Psoas muscle (tissue), 8 donors: ENCODE data around the gene ZBTB16. TPM values are rescaled to one million over a fixed set of nuclear protein-coding genes. Genes with fewer than 3 reads are reported as not detected.

Experiments
- ATAC-seq, 4 donors: fragments of 200-7000 bp; cut with Tn5 transposase; one replicate each; pipeline ENCODE4 v1.9.1; 2020; ENCODE audit warnings: moderate library complexity in 3 of 4, mild to moderate bottlenecking in 2 of 4
- DNase-seq, 2 donors: peaks; one replicate each; pipeline ENCODE4 v3.0.0-alpha.2; 2020
- H3K27ac ChIP-seq: fragments of 200-600 bp; one replicate; pipeline ENCODE4 v1.8.0; 2022
- H3K27me3 ChIP-seq, 3 donors: fragments of 200-600 bp in 1 of 3; one replicate each; pipeline versions ENCODE4 v1.6.1 to v1.8.0; 2013 to 2022; ENCODE audit warnings: low read length in 2 of 3, mild to moderate bottlenecking in 2 of 3, moderate library complexity in 1 of 3; ENCODE audit not compliant: insufficient read depth in 3 of 3
- H3K36me3 ChIP-seq, 2 donors: fragments of 200-600 bp in 1 of 2; one replicate each; pipeline versions ENCODE4 v1.6.1 to v1.8.0; 2013 to 2022; ENCODE audit warnings: low read depth in 1 of 2, mild to moderate bottlenecking in 1 of 2, moderate library complexity in 1 of 2; ENCODE audit not compliant: insufficient read depth in 1 of 2
- H3K4me1 ChIP-seq: fragments of 200-600 bp; one replicate; pipeline ENCODE4 v1.8.0; 2022
- H3K4me3 ChIP-seq: fragments of 200-600 bp; one replicate; pipeline ENCODE4 v1.8.0; 2022; ENCODE audit warnings: mild to moderate bottlenecking
- H3K9me3 ChIP-seq: fragments of 200-600 bp; one replicate; pipeline ENCODE4 v1.8.0; 2022
- CTCF ChIP-seq: fragments of 200-600 bp; IDR thresholded peaks from one replicate; pipeline ENCODE4 v1.8.0; 2022; ENCODE audit warnings: antibody characterized with exemption
- WGBS, 3 donors: extraction: QIAGEN DNeasy Blood & Tissue Kit; methylation state at CpG; one replicate each; pipeline versions ENCODE4 v1.1.6 to v1.1.7; 2013; 5-methylcytosine and 5-hydroxymethylcytosine counted together
- intact Hi-C, 2 donors: fragments of 100-400 bp; cut with DNase I; formaldehyde crosslinking; loops; one replicate each; pipeline versions ENCODE4 v1.11.0 to v1.14.2; 2022
- polyA plus RNA-seq, 3 donors: library from polyadenylated mRNA; stranded (reverse); fragments of 200-250 nt; gene quantifications; one replicate each; pipeline ENCODE4 v1.2.3, GENCODE V29; 2013
- total RNA-seq, 4 donors: library from RNA; stranded (reverse); fragmentation: NEBNext Ultra II Directional in 2 of 4; extraction: Animal tissue kit (Norgen Biotek cat#: 25700) in 2 of 4; gene quantifications; one replicate each; pipeline versions ENCODE4 v1.2.1 to v1.2.4, GENCODE V29; 2021 to 2023
- donor health status: healthy with polysubstance abuse.
- donor health status: DM: no; HTN: no; CAD: no; lungs with moderate emphysema.
- donor health status: Bipolar disorder and iron deficiency.
- donor health status: healthy.
- donor health status: DM: yes; HTN: yes; CAD: no.
- donor health status: DM: no; HTN: no; CAD: no.
- donor health status: DM: no; HTN: no; CAD: no.
- donor health status: DM: yes; HTN: yes; CAD: no.

The ZBTB16 gene
- total and polyA plus RNA-seq, 7 donors: 11.7 to 299 (median 89.8) TPM

GRCh38 chr11:114036958-114037357 is 22.6 kb upstream of the ZBTB16 start:
- Histone ChIP-seq H3K9me3 (no peaks in the 10 kb centered on the region), H3K36me3 (no peaks in the 10 kb centered on the region), H3K4me3 (no peak overlapping the region), H3K27ac (peak overlapping the region; percentile 75), H3K27me3 (no peaks in the 10 kb centered on the region), H3K4me1 (peaks cover 45% of the 10 kb centered on the region)
- intact Hi-C loops: loop anchor here in 1 of 2 donors (1.0 to 2.0 kb wide), 3 partner anchors 22 to 224 kb away; partner anchors contain the start of gene ZBTB16
- ATAC-seq (no peak), DNase-seq (no peak)
- no peak for TF ChIP-seq CTCF
- WGBS, 3 donors: 93 to 95% (median 94%) methylated on average over 3 of the region's 3 CpGs

- Histone ChIP-seq H3K4me1 (peaks cover 45% of the 10 kb centered on the region), H3K4me3 (no peak overlapping the region), H3K27me3 (no peaks in the 10 kb centered on the region), H3K36me3 (no peaks in the 10 kb centered on the region), H3K27ac (peak overlapping the region; percentile 81), H3K9me3 (no peaks in the 10 kb centered on the region)
- 75 to 94% (median 80%) methylated on average over 3 of the region's 3 CpGs for WGBS, 3 donors
- intact Hi-C loops: no loop called here
- ATAC-seq: no peak
- TF ChIP-seq CTCF: no peak
- DNase-seq: no peak
These were observed 20.0 kb upstream of the ZBTB16 start for GRCh38 chr11:114039551-114039950.

- Histone ChIP-seq H3K4me1 (peaks cover 39% of the 10 kb centered on the region), H3K27me3 (no peaks in the 10 kb centered on the region), H3K9me3 (no peaks in the 10 kb centered on the region), H3K36me3 (no peaks in the 10 kb centered on the region), H3K4me3 (peak overlapping the region; percentile 13), H3K27ac (peak overlapping the region; percentile 81)
- no peak for TF ChIP-seq CTCF
- ATAC-seq (peak; percentile 69 to 90 (median 88)), DNase-seq (peak in 1 of 2 donors; percentile 73)
- 32 to 46% (median 38%) methylated on average over 7 of the region's 7 CpGs for WGBS, 3 donors
- intact Hi-C loops: no loop called here
These were observed 18.8 kb upstream of the ZBTB16 start for GRCh38 chr11:114040706-114041211.

- H3K9me3 ChIP-seq: no peaks in the 10 kb centered on the region
- H3K4me1 ChIP-seq: peaks cover 28% of the 10 kb centered on the region
- no peaks in the 10 kb centered on the region for H3K27me3 ChIP-seq
- 31 to 60% (median 32%) methylated on average over 5 of the region's 5 CpGs for WGBS, 3 donors
- H3K4me3 ChIP-seq: no peak overlapping the region
- H3K36me3 ChIP-seq: no peaks in the 10 kb centered on the region
- DNase-seq: no peak
- TF ChIP-seq CTCF: no peak
- peak in 3 of 4 donors; percentile 28 to 54 (median 39) for ATAC-seq
- H3K27ac ChIP-seq: peak overlapping the region; percentile 81
- intact Hi-C loops: no loop called here
These were observed 17.3 kb upstream of the ZBTB16 start for GRCh38 chr11:114042234-114042633.
